Lower lobe of right lung (tissue), 2 donors: Measurements from ENCODE around the gene RTL9. TPM values are rescaled to one million over a fixed set of nuclear protein-coding genes. Genes with fewer than 3 reads are reported as not detected.
"Not testable (repeated sequence)": the region's sequence is repeated elsewhere in the genome, so short reads cannot be mapped to it uniquely, and the experiment has no call there.

ENCODE experiments used
- ATAC-seq, 2 donors: fragments of 200-7000 bp; cut with Tn5 transposase; one replicate each; pipeline ENCODE4 v1.9.1; 2020 to 2022; ENCODE audit warnings: mild to moderate bottlenecking in 2 of 2, moderate library complexity in 2 of 2
- DNase-seq: peaks from one replicate; pipeline ENCODE4 v3.0.0-alpha.2; 2020
- H3K27ac ChIP-seq: fragments of 200-600 bp; one replicate; pipeline ENCODE4 v1.8.0; 2022
- H3K27me3 ChIP-seq: fragments of 200-600 bp; one replicate; pipeline ENCODE4 v1.8.0; 2022; ENCODE audit warnings: low read depth
- H3K36me3 ChIP-seq: fragments of 200-600 bp; one replicate; pipeline ENCODE4 v1.8.0; 2022; ENCODE audit warnings: mild to moderate bottlenecking
- H3K4me1 ChIP-seq: fragments of 200-600 bp; one replicate; pipeline ENCODE4 v1.8.0; 2022
- H3K4me3 ChIP-seq: fragments of 200-600 bp; one replicate; pipeline ENCODE4 v1.8.0; 2022; ENCODE audit warnings: mild to moderate bottlenecking
- H3K9me3 ChIP-seq: fragments of 200-600 bp; one replicate; pipeline ENCODE4 v1.8.0; 2022
- intact Hi-C: fragments of 100-400 bp; cut with DNase I; formaldehyde crosslinking; loops from one replicate; pipeline ENCODE4 v1.11.0; 2022
- total RNA-seq: library from RNA; stranded (reverse); fragmentation: NEBNext Ultra II Directional; extraction: Animal tissue kit (Norgen Biotek cat#: 25700); gene quantifications from one replicate; pipeline ENCODE4 v1.2.1, GENCODE V29; 2021
- TF ChIP-seq, protein P1 (sequence below): fragments of 200-600 bp; IDR thresholded peaks from one replicate; pipeline ENCODE4 v1.8.0; 2022; ENCODE audit warnings: antibody characterized with exemption, mild to moderate bottlenecking
- donor health status: DM: no; HTN: yes; CAD: no; lungs with severe emphysema.

RTL9 gene
- total RNA-seq, 1 donor from 2014 or later, result not detected

- H3K4me1 ChIP-seq, result no peaks in the 10 kb centered on the region
- no peak for ATAC-seq
- TF ChIP-seq, protein P1, sequence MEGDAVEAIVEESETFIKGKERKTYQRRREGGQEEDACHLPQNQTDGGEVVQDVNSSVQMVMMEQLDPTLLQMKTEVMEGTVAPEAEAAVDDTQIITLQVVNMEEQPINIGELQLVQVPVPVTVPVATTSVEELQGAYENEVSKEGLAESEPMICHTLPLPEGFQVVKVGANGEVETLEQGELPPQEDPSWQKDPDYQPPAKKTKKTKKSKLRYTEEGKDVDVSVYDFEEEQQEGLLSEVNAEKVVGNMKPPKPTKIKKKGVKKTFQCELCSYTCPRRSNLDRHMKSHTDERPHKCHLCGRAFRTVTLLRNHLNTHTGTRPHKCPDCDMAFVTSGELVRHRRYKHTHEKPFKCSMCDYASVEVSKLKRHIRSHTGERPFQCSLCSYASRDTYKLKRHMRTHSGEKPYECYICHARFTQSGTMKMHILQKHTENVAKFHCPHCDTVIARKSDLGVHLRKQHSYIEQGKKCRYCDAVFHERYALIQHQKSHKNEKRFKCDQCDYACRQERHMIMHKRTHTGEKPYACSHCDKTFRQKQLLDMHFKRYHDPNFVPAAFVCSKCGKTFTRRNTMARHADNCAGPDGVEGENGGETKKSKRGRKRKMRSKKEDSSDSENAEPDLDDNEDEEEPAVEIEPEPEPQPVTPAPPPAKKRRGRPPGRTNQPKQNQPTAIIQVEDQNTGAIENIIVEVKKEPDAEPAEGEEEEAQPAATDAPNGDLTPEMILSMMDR, result no peak
- H3K27ac ChIP-seq, result no peak overlapping the region
- H3K36me3 ChIP-seq, result no peaks in the 10 kb centered on the region
- no peak overlapping the region for H3K4me3 ChIP-seq
- H3K9me3 ChIP-seq, result no peaks in the 10 kb centered on the region
- no peaks in the 10 kb centered on the region for H3K27me3 ChIP-seq
- intact Hi-C loops, result no loop called here
- no peak for DNase-seq
Observed at GRCh38 chrX:110321081-110321480, 37.6 kb upstream of the RTL9 start.

- no peaks in the 10 kb centered on the region for H3K4me1 ChIP-seq
- no peaks in the 10 kb centered on the region for H3K27me3 ChIP-seq
- ATAC-seq, result no peak
- no peaks in the 10 kb centered on the region for H3K36me3 ChIP-seq
- no peak for DNase-seq
- H3K9me3 ChIP-seq, result no peaks in the 10 kb centered on the region
- TF ChIP-seq, protein P1, result no peak
- intact Hi-C loops, result no loop called here
- H3K27ac ChIP-seq, result no peak overlapping the region
- H3K4me3 ChIP-seq, result no peak overlapping the region
Observed at GRCh38 chrX:110321670-110322069, 37.0 kb upstream of the RTL9 start.

- intact Hi-C loops, result no loop called here
- TF ChIP-seq, protein P1, result no peak
- no peaks in the 10 kb centered on the region for H3K9me3 ChIP-seq
- ATAC-seq, result no peak
- no peak for DNase-seq
- H3K27me3 ChIP-seq, result no peaks in the 10 kb centered on the region
- H3K4me1 ChIP-seq, result no peaks in the 10 kb centered on the region
- no peaks in the 10 kb centered on the region for H3K36me3 ChIP-seq
- no peak overlapping the region for H3K4me3 ChIP-seq
- H3K27ac ChIP-seq, result no peak overlapping the region
Observed at GRCh38 chrX:110322603-110323002, 36.0 kb upstream of the RTL9 start.

DNA sequence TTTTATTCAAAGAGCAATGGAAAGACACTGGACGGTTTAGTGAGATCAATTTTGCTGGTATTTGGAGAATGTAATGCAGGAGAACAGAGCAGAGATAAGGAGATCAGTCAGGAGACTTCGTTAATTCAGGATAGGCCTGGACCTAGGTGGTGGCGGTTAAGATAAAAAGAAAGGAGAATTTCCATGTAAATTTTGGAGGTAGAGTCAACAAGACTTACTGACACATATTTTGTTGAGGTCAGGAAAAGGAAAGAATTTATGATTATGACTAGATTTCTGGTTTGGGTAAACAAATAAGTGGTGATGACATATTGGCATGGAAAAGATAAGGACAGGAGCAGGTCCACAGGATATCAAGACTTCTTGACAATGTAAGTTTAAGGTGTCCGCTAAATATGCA, 31.9 kb upstream of the RTL9 start:
- H3K4me3 ChIP-seq, result no peak overlapping the region
- no peak for DNase-seq
- TF ChIP-seq, protein P1, result no peak
- H3K4me1 ChIP-seq, result no peaks in the 10 kb centered on the region
- intact Hi-C loops, result no loop called here
- H3K36me3 ChIP-seq, result no peaks in the 10 kb centered on the region
- H3K9me3 ChIP-seq, result no peaks in the 10 kb centered on the region
- no peak overlapping the region for H3K27ac ChIP-seq
- H3K27me3 ChIP-seq, result no peaks in the 10 kb centered on the region
- ATAC-seq, result no peak

GRCh38 chrX:110327336-110327735, 31.3 kb upstream of the RTL9 start:
- TF ChIP-seq, protein P1, result no peak
- Histone ChIP-seq H3K9me3 (no peaks in the 10 kb centered on the region), H3K27me3 (no peaks in the 10 kb centered on the region), H3K4me3 (no peak overlapping the region), H3K36me3 (no peaks in the 10 kb centered on the region), H3K4me1 (no peaks in the 10 kb centered on the region), H3K27ac (no peak overlapping the region)
- ATAC-seq (no peak), DNase-seq (no peak)
- intact Hi-C loops, result no loop called here

- intact Hi-C loops, H3K36me3 ChIP-seq, H3K4me3 ChIP-seq, H3K27ac ChIP-seq, H3K27me3 ChIP-seq, H3K9me3 ChIP-seq, DNase-seq, ATAC-seq, H3K4me1 ChIP-seq: not testable (repeated sequence)
Observed at GRCh38 chrX:110328613-110329012, 30.0 kb upstream of the RTL9 start.
